Neural crest cell (in vitro differentiated cells): ENCODE measurements around the gene NME3. TPM values are rescaled to one million over a fixed set of nuclear protein-coding genes. Genes with fewer than 3 reads are reported as not detected.

Experiments
- DNase-seq: peaks from one replicate; pipeline ENCODE4 v3.0.0; 2021; ENCODE audit warnings: low read depth, mixed read lengths, low spot score
- H3K27ac Mint-ChIP-seq: one replicate; pipeline ENCODE4 v1.8.0; 2021; ENCODE audit warnings: mild to moderate bottlenecking, mixed read lengths; ENCODE audit not compliant: unreplicated experiment
- H3K27me3 Mint-ChIP-seq: 2 replicates; pipeline ENCODE4 v1.8.0; 2021; ENCODE audit warnings: low read depth, mild to moderate bottlenecking, mixed read lengths
- H3K36me3 Mint-ChIP-seq: 2 replicates; pipeline ENCODE4 v1.8.0; 2021; ENCODE audit warnings: low read depth, mild to moderate bottlenecking, mixed read lengths
- H3K4me1 Mint-ChIP-seq: 2 replicates; pipeline ENCODE4 v1.8.0; 2021; ENCODE audit warnings: mixed read lengths
- H3K4me3 Mint-ChIP-seq: one replicate; pipeline ENCODE4 v1.8.0; 2021; ENCODE audit warnings: mild to moderate bottlenecking, mixed read lengths
- H3K9me3 Mint-ChIP-seq: 2 replicates; pipeline ENCODE4 v1.8.0; 2021; ENCODE audit warnings: mixed read lengths
- total RNA-seq: library from RNA; stranded (reverse); gene quantifications from 2 replicates; pipeline ENCODE4 v1.2.1, GENCODE V29; 2021
- TF ChIP-seq, protein P1 (sequence below): fragments of 200-600 bp; sonication (generic); conservative IDR thresholded peaks from 2 replicates; pipeline ENCODE4 v1.5.0; 2021; ENCODE audit warnings: antibody characterized with exemption, mild to moderate bottlenecking

Gene NME3
- total RNA-seq, 1 donor from 2014 or later: 35.0 TPM

DNA sequence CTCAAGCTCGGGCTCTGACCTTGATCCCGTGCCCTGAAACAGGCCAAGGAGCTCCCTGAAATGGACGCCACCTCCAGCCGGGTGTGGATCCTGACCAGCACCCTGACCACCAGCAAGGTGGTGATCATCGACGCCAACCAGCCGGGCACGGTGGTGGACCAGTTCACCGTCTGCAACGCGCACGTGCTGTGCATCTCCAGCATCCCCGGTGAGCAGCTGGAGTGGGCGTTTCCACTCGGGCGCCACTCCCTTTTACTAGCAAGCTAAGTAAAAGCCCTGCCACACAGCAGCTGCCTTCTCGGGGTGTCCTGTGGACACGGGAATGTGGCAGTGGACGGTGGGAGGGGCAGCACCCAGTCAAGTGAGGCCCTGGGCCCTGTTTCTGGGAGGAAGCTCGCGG lies 6.4 kb downstream of the NME3 start:
- Mint-ChIP-seq H3K27ac (no peak overlapping the region), H3K4me1 (no peaks in the 10 kb centered on the region), H3K27me3 (no peaks in the 10 kb centered on the region), H3K9me3 (no peaks in the 10 kb centered on the region), H3K36me3 (peaks cover 3% of the 10 kb centered on the region), H3K4me3 (no peak overlapping the region)
- no peak for DNase-seq
- TF ChIP-seq, protein P1, sequence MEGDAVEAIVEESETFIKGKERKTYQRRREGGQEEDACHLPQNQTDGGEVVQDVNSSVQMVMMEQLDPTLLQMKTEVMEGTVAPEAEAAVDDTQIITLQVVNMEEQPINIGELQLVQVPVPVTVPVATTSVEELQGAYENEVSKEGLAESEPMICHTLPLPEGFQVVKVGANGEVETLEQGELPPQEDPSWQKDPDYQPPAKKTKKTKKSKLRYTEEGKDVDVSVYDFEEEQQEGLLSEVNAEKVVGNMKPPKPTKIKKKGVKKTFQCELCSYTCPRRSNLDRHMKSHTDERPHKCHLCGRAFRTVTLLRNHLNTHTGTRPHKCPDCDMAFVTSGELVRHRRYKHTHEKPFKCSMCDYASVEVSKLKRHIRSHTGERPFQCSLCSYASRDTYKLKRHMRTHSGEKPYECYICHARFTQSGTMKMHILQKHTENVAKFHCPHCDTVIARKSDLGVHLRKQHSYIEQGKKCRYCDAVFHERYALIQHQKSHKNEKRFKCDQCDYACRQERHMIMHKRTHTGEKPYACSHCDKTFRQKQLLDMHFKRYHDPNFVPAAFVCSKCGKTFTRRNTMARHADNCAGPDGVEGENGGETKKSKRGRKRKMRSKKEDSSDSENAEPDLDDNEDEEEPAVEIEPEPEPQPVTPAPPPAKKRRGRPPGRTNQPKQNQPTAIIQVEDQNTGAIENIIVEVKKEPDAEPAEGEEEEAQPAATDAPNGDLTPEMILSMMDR: no peak

DNA sequence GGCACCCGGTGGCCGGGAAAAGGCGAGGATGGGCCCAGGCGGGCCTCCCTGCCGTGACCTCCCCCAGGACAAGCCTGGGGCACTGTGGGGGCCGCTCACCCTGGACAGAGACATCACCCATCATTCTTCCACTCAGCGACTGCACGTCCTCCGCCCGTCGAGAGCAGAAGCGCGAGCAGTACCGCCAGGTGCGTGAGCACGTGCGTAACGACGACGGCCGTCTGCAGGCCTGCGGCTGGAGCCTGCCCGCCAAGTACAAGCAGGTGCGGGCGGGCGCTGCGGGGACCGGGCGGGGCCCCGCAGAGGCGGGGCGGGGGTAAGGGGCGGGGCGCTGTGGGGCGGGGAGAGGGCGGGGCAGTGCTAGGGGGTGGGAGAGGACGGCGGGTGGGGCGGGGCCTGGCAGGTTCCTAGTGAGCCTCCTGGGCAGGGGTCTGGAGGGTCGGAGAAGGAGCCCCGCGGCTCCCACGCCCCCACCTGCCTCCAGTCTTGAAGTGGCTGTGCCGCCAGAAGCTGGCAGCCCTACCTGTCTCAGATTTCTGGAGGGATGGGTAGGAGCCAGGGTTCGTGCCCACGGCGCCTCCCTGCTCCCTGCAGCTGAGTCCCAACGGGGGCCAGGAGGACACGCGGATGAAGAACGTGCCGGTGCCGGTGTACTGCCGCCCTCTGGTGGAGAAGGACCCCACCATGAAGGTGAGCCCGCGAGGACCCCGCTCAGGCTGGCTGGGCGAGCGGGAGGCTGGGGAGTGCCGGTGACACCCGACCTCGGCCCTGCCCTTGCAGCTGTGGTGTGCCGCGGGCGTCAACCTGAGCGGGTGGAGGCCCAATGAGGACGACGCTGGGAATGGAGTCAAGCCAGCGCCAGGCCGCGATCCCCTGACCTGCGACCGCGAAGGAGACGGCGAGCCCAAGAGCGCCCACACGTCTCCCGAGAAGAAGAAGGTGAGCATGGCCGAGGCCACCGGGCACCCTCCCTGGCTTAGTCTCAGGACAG lies 7.5 kb downstream of the NME3 start:
- Mint-ChIP-seq H3K4me1 (no peaks in the 10 kb centered on the region), H3K36me3 (peaks cover 3% of the 10 kb centered on the region), H3K27me3 (no peaks in the 10 kb centered on the region), H3K4me3 (no peak overlapping the region), H3K27ac (no peak overlapping the region), H3K9me3 (no peaks in the 10 kb centered on the region)
- TF ChIP-seq, protein P1: peak; percentile 62
- DNase-seq: peak; percentile 67

DNA sequence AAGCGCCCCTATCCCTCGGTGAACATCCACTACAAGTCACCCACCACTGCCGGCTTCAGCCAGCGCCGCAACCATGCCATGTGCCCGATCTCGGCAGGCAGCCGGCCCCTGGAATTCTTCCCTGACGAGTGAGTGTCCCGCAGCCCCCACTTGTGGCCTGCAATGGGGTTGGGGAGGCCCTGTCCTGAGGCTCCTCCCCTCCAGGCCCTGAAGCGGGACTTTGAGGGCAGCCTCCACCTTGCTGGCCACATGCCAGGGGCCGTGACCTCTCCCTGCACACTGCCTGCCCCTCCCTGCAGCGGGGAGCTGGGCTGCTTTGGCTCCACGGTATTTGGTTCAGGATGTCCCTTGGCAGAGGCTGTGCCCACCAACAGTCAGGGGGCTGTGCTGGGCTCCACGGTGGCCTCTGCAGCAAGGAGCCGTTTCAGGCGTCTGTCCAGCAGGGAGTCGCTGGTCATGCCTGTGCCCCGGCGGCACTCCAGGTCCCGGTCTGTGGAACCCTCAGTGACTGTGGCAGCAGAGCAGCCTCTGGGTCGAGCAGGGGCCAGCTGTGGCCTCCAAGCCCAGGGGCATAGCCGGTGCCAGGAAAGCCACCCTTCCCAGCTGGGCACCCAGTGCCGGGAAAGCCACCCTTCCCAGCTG lies 8.3 kb downstream of the NME3 start:
- Mint-ChIP-seq H3K27me3 (no peaks in the 10 kb centered on the region), H3K9me3 (no peaks in the 10 kb centered on the region), H3K27ac (no peak overlapping the region), H3K4me3 (no peak overlapping the region), H3K36me3 (peaks cover 3% of the 10 kb centered on the region), H3K4me1 (no peaks in the 10 kb centered on the region)
- no peak for DNase-seq
- TF ChIP-seq, protein P1: no peak

DNA sequence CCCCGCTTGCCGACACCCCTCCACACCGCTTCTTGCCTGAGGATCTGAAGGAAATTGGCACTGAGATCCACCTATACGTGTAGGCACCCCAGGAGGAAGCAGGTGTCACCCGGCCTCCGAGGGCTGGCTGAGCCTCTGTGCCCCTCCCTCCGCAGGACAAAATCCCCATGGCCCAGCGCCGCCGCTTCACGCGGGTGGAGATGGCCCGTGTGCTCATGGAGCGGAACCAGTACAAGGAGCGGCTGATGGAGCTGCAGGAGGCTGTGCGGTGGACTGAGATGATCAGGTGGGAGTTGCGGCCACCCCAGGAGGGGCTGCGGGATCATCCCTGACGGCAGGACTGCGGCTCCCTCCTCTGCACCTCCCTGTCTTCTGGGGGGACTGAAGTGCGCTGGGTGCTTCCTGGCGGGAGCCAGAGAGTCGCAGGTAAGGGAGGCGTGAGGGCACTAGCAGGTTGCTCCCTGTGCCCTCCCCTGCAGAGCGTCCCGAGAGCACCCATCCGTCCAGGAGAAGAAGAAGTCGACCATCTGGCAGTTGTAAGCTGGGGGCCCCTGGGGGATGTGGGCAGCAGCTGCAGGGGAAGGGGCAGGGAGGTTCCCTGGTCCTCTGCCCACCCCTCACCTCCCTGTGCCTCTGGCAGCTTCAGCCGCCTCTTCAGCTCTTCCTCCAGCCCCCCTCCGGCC lies 9.0 kb downstream of the NME3 start:
- Mint-ChIP-seq H3K36me3 (peaks cover 3% of the 10 kb centered on the region), H3K4me1 (no peaks in the 10 kb centered on the region), H3K9me3 (no peaks in the 10 kb centered on the region), H3K27ac (no peak overlapping the region), H3K27me3 (no peaks in the 10 kb centered on the region), H3K4me3 (no peak overlapping the region)
- DNase-seq: no peak
- TF ChIP-seq, protein P1: no peak

DNA sequence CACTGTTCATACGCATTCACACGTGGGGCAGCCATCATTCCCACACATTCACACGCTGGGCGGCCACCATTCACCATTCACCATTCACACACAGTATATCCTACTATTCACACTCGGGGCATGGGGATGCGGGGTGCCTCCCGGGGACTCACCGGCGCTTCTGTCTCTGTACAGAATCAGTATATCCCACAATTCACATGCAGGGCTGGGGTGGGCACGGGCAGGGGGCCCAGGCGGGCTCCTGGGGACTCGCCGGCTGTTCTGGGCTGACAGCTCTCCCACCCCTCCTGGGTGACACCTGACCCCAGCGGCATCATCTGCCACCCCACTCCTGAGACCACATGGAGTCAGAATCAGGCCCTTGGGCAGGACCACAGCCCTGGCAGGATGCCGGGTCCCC lies 9.6 kb downstream of the NME3 start:
- no peaks in the 10 kb centered on the region for H3K4me1 Mint-ChIP-seq
- no peak for DNase-seq
- H3K4me3 Mint-ChIP-seq: no peak overlapping the region
- TF ChIP-seq, protein P1: no peak
- H3K9me3 Mint-ChIP-seq: no peaks in the 10 kb centered on the region
- no peak overlapping the region for H3K27ac Mint-ChIP-seq
- H3K36me3 Mint-ChIP-seq: peaks cover 3% of the 10 kb centered on the region
- H3K27me3 Mint-ChIP-seq: no peaks in the 10 kb centered on the region
